Lung (tissue), 12 donors: ENCODE measurements around the gene MAPK4. TPM values are rescaled to one million over a fixed set of nuclear protein-coding genes. Genes with fewer than 3 reads are reported as not detected.

ENCODE experiments used
- ATAC-seq: fragments of 200-7000 bp; cut with Tn5 transposase; one replicate; pipeline ENCODE4 v1.9.1; 2020; ENCODE audit warnings: moderate number of reproducible peaks; ENCODE audit not compliant: insufficient read depth, low FRiP score
- DNase-seq, 3 donors: peaks; one replicate each; pipeline ENCODE4 v3.0.0-alpha.2; 2013 to 2017
- H3K27ac ChIP-seq, 2 donors: one replicate each; pipeline ENCODE4 v1.5.1; 2013; ENCODE audit warnings: mild to moderate bottlenecking in 2 of 2, moderate library complexity in 2 of 2, control low read depth in 1 of 2, inconsistent platforms in 1 of 2, low read depth in 1 of 2, low read length in 1 of 2
- H3K27me3 ChIP-seq, 3 donors: one replicate each; pipeline ENCODE4 v1.5.1; 2013; ENCODE audit warnings: low read length in 2 of 3; ENCODE audit not compliant: control insufficient read depth in 3 of 3, insufficient read depth in 3 of 3
- H3K36me3 ChIP-seq, 4 donors: one replicate each; pipeline ENCODE4 v1.5.1; 2013; ENCODE audit warnings: low read length in 4 of 4, mild to moderate bottlenecking in 1 of 4, moderate library complexity in 1 of 4; ENCODE audit not compliant: control insufficient read depth in 4 of 4, insufficient read depth in 4 of 4
- H3K4me1 ChIP-seq, 5 donors: one replicate each; pipeline ENCODE4 v1.5.1; 2013; ENCODE audit warnings: low read length in 5 of 5, mild to moderate bottlenecking in 2 of 5, moderate library complexity in 1 of 5; ENCODE audit not compliant: control insufficient read depth in 5 of 5, insufficient read depth in 5 of 5
- H3K4me3 ChIP-seq: one replicate; pipeline ENCODE4 v1.5.1; 2013; ENCODE audit warnings: mild to moderate bottlenecking, control low read depth, moderate library complexity
- H3K9ac ChIP-seq, 2 donors: one replicate each; pipeline ENCODE4 v1.5.1; 2013; ENCODE audit warnings: low read length in 2 of 2, control low read depth in 1 of 2; ENCODE audit not compliant: insufficient read depth in 1 of 2
- H3K9me3 ChIP-seq, 4 donors: one replicate each; pipeline ENCODE4 v1.5.1; 2013; ENCODE audit warnings: low read length in 3 of 4, mild to moderate bottlenecking in 1 of 4, moderate library complexity in 1 of 4; ENCODE audit not compliant: control insufficient read depth in 4 of 4, insufficient read depth in 3 of 4
- CTCF ChIP-seq: IDR thresholded peaks from 2 replicates; pipeline ENCODE4 v1.5.1; 2012; ENCODE audit warnings: mild to moderate bottlenecking; ENCODE audit errors: control extremely low read depth, extremely low read depth
- WGBS, 2 donors: extraction: QIAGEN DNeasy Blood & Tissue Kit; methylation state at CpG; one replicate each; pipeline ENCODE4 v1.1.7; 2013; 5-methylcytosine and 5-hydroxymethylcytosine counted together
- polyA plus RNA-seq, 2 donors: library from polyadenylated mRNA; stranded (reverse); fragments of 200-250 nt; gene quantifications; one replicate each; pipeline ENCODE4 v1.2.1, GENCODE V29; 2013
- total RNA-seq, 2 donors: library from RNA; depleted of rRNA in 1 of 2; stranded (reverse); fragments of >200 nt in 1 of 2; gene quantifications; one replicate each; pipeline ENCODE4 v1.2.1, GENCODE V29; 2014 to 2021
- donor health status: control.
- donor health status: control.
- donor health status: Bipolar disorder and iron deficiency.
- donor health status: healthy.
- donor health status: DM: yes; HTN: yes; CAD: no.

Gene MAPK4
- total and polyA plus RNA-seq, 4 donors: 1.8 to 10.7 (median 3.9) TPM

GRCh38 chr18:50639711-50640110, 79.8 kb downstream of the MAPK4 start:
- H3K4me3 ChIP-seq: no peak overlapping the region
- H3K27ac ChIP-seq: no peak overlapping the region
- H3K9ac ChIP-seq: no peak overlapping the region
- H3K27me3 ChIP-seq: no peaks in the 10 kb centered on the region
- no peaks in the 10 kb centered on the region for H3K9me3 ChIP-seq
- WGBS, 2 donors: 80 to 83% methylated on average over 4 of the region's 4 CpGs
- H3K4me1 ChIP-seq: peaks cover 0 to 3% (median 0%) of the 10 kb centered on the region in 5 donors
- ATAC-seq: no peak
- TF ChIP-seq CTCF: no peak
- H3K36me3 ChIP-seq: no peaks in the 10 kb centered on the region
- no peak for DNase-seq

- peaks cover 0 to 3% (median 0%) of the 10 kb centered on the region in 5 donors for H3K4me1 ChIP-seq
- no peak for TF ChIP-seq CTCF
- no peak for ATAC-seq
- H3K9me3 ChIP-seq: no peaks in the 10 kb centered on the region
- H3K9ac ChIP-seq: no peak overlapping the region
- H3K27me3 ChIP-seq: no peaks in the 10 kb centered on the region
- H3K27ac ChIP-seq: no peak overlapping the region
- DNase-seq: no peak
- no peak overlapping the region for H3K4me3 ChIP-seq
- 88 to 93% methylated on average over 2 of the region's 2 CpGs for WGBS, 2 donors
- no peaks in the 10 kb centered on the region for H3K36me3 ChIP-seq
Observed at GRCh38 chr18:50642439-50642838, 82.6 kb downstream of the MAPK4 start.

DNA sequence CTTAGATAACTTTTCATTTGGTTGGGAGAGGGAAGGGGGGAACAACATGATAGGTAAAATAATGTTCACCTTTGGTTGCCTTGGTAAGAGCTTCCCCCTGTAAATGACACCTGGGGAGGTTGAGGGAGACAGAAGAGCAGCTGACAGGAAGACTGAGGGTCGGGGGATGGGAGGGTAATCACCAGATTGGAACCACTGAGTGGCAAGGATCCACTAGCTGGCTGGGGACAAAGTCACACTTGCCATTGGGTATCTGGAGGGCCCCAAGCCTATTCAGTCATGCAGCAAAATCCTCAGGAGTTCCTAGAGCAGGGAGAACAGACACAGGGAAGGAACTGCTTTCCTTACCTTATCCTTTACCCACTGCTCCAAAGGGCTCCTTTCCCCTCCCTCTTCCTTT, 84.3 kb downstream of the MAPK4 start:
- H3K27me3 ChIP-seq: no peaks in the 10 kb centered on the region
- DNase-seq: no peak
- no peaks in the 10 kb centered on the region for H3K9me3 ChIP-seq
- 79 to 82% methylated on average over 1 of the region's 1 CpG for WGBS, 2 donors
- no peaks in the 10 kb centered on the region for H3K36me3 ChIP-seq
- TF ChIP-seq CTCF: no peak
- H3K27ac ChIP-seq: no peak overlapping the region
- no peaks in the 10 kb centered on the region for H3K4me1 ChIP-seq
- no peak overlapping the region for H3K9ac ChIP-seq
- H3K4me3 ChIP-seq: no peak overlapping the region
- no peak for ATAC-seq

DNA sequence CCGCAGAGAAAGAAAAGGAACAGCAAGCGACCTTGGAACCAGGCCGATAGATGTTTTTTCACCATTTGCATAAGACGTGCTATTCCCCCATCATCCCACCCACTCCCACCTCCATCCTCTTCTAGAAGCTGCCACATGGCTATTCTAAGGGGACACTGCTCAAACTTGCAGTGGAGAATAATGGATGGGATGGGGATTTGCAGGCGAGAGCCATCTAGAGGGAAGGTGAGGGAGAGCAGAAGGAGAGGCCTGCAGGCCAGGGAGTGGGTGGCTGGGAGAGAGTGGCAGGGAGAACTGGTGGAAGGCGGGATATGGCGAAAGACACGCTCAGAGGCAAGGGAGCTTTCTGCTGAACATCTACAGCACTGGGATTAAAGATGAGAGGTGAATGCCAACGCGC, 84.9 kb downstream of the MAPK4 start:
- H3K9me3 ChIP-seq: no peaks in the 10 kb centered on the region
- H3K4me3 ChIP-seq: no peak overlapping the region
- DNase-seq (no peak), ATAC-seq (no peak)
- no peak overlapping the region for H3K27ac ChIP-seq
- no peaks in the 10 kb centered on the region for H3K4me1 ChIP-seq
- TF ChIP-seq CTCF: no peak
- H3K27me3 ChIP-seq: no peaks in the 10 kb centered on the region
- no peak overlapping the region for H3K9ac ChIP-seq
- WGBS, 2 donors: 77 to 78% methylated on average over 10 of the region's 10 CpGs
- no peaks in the 10 kb centered on the region for H3K36me3 ChIP-seq
